GM13976 (cell line): Measurements from ENCODE around the gene HSF4.

Experiments used
- DNase-seq: peaks from one replicate; pipeline ENCODE4 v3.0.0; 2012; ENCODE audit warnings: low spot score
- in situ Hi-C: fragments of 300-500 bp; cut with MboI; formaldehyde crosslinking; loops from one replicate; pipeline ENCODE4 v1.12.0; 2022; ENCODE audit warnings: low sequenced_read_pairs, mixed read lengths, inconsistent platforms; ENCODE audit not compliant: unreplicated experiment
- TF ChIP-seq, protein P1 (sequence below): IDR thresholded peaks from 2 replicates; pipeline ENCODE4 v1.5.1; 2012; ENCODE audit warnings: borderline replicate concordance, mild to moderate bottlenecking; ENCODE audit not compliant: insufficient read depth; ENCODE audit errors: extremely low read depth, missing control alignments, control extremely low read depth

HSF4 gene

GRCh38 chr16:67210069-67210937 is 45.8 kb downstream of the HSF4 start:
- TF ChIP-seq, protein P1, sequence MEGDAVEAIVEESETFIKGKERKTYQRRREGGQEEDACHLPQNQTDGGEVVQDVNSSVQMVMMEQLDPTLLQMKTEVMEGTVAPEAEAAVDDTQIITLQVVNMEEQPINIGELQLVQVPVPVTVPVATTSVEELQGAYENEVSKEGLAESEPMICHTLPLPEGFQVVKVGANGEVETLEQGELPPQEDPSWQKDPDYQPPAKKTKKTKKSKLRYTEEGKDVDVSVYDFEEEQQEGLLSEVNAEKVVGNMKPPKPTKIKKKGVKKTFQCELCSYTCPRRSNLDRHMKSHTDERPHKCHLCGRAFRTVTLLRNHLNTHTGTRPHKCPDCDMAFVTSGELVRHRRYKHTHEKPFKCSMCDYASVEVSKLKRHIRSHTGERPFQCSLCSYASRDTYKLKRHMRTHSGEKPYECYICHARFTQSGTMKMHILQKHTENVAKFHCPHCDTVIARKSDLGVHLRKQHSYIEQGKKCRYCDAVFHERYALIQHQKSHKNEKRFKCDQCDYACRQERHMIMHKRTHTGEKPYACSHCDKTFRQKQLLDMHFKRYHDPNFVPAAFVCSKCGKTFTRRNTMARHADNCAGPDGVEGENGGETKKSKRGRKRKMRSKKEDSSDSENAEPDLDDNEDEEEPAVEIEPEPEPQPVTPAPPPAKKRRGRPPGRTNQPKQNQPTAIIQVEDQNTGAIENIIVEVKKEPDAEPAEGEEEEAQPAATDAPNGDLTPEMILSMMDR, result no peak
- no peak for DNase-seq
- in situ Hi-C loops, result no loop called here

- in situ Hi-C loops, result no loop called here
- no peak for DNase-seq
- TF ChIP-seq, protein P1, result no peak
Observed at GRCh38 chr16:67211674-67212073, 47.1 kb downstream of the HSF4 start.

DNA sequence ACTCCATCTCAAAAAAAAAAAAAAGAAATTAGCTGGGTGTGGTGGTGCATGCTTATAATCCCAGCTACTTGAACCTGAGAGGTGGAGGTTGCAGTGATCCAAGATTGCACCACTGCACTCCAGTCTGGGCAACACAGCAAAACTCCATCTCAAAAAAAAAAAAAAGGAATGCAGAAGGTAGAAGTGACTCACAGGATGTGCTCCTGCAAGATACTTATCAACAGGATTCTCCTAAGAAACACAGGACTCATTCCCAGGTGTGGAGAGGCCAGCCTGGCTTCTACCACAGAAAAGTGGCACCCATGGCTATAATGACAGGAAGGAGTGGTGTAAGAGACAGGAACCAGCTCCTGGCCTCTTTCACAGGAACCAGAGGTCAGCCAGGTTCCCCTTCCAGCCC is 48.2 kb downstream of the HSF4 start:
- no peak for DNase-seq
- TF ChIP-seq, protein P1, result no peak
- in situ Hi-C loops, result no loop called here

DNA sequence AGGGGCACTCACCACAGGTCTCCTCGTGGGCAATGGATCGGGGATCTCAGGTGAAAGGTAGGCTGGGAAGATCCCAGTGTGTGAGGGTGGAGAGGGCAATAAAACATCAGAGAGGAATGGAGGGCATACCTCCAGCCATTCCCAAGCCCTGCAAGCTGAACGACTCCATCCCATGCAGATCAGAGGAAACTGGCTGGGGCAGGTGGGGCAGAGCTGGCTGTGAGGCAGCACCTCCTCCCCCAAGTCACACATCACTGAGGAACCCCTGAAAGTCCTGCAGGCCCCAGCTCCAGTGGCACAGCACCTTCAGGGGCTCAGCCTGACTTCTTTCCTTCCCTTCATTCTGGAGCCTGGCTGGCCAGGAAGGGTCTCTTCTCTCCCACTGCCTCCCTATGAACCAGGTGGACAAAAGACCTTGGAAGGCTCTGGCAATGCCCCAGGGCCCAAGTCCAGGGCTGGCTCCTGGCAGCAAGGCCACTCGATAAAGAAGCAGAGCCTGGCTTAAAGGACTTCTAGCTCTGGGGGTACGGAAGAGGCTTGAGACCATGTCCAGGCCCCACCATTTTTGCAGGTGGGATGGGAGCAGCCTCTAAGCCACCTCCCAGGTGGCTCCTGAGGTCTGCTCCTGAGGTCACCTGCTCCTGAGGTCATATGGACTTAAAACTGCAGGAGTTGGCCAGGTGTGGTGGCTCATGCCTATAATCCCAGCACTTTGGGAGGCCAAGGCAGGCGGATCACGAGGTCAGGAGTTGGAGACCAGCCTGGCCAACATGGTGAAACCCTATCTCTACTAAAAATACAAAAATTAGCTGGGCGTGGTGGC is 48.9 kb downstream of the HSF4 start:
- in situ Hi-C loops, result no loop called here
- TF ChIP-seq, protein P1, result no peak
- no peak for DNase-seq

GRCh38 chr16:67215706-67216105 is 51.2 kb downstream of the HSF4 start:
- TF ChIP-seq, protein P1, result no peak

GRCh38 chr16:67216612-67217490 is 52.3 kb downstream of the HSF4 start:
- no peak for DNase-seq
- TF ChIP-seq, protein P1, result no peak
- in situ Hi-C loops, result no loop called here

More at GRCh38 chr16:67215706-67216105, 51.2 kb downstream of the HSF4 start:
- DNase-seq, result no peak
- in situ Hi-C loops, result no loop called here
